ENCODE data around the gene GNA15.

Gene GNA15

GRCh38 chr19:3198901-3199700 lies 63.3 kb downstream of the GNA15 start:
- no peaks in the 10 kb centered on the region for H3K36me3 ChIP-seq (ENCODE audit: low read length)
- no peaks in the 10 kb centered on the region for H3K9me2 ChIP-seq (replicated peaks; ENCODE audit: insufficient read depth, low read length)
- H3K79me2 ChIP-seq (ENCODE audit: insufficient read depth, low read length) = no peaks in the 10 kb centered on the region
- H3K9me3 ChIP-seq (ENCODE audit: insufficient read depth, low read length) = no peaks in the 10 kb centered on the region
- no peaks in the 10 kb centered on the region for H3K27me3 ChIP-seq (ENCODE audit: low read length)
- H3F3A ChIP-seq (ENCODE audit: insufficient read depth) = 0 out of 2 replicates have a peak, but pooled peaks cover 3% of the 10 kb centered on the region
- no peak overlapping the region for H3K4me2 ChIP-seq (ENCODE audit: low read depth, low read length, poor library complexity, severe bottlenecking)
- H3K4me3 ChIP-seq (ENCODE audit: insufficient read depth, low read length, poor library complexity, severe bottlenecking) = no peak overlapping the region
- H3K27ac ChIP-seq (ENCODE audit: low read depth, low read length) = no peak overlapping the region
- H2AFZ ChIP-seq (ENCODE audit: low read depth, low read length, severe bottlenecking) = no peak overlapping the region
- H3K9ac ChIP-seq (ENCODE audit: low read length) = no peak overlapping the region
- H4K20me1 ChIP-seq (ENCODE audit: low read depth, low read length) = no peaks in the 10 kb centered on the region
- no peak for TF ChIP-seq EZH2phosphoT487 (conservative IDR thresholded peaks at IDR 0.05; ENCODE audit: low read length)
- no peak for TF ChIP-seq CTCF (IDR thresholded peaks at IDR 0.05; ENCODE audit: insufficient read depth, low read length, poor library complexity, severe bottlenecking)

GRCh38 chr19:3201072-3201700 lies 65.4 kb downstream of the GNA15 start:
- TF ChIP-seq CTCF (IDR thresholded peaks at IDR 0.05; ENCODE audit: insufficient read depth, low read length, poor library complexity, severe bottlenecking) (no peak), EZH2phosphoT487 (conservative IDR thresholded peaks at IDR 0.05; ENCODE audit: low read length) (no peak)
- no peaks in the 10 kb centered on the region for H3K36me3 ChIP-seq (ENCODE audit: low read length)

GRCh38 chr19:3201911-3202310 lies 66.1 kb downstream of the GNA15 start:
- H2AFZ ChIP-seq (ENCODE audit: low read depth, low read length, severe bottlenecking) = no peak overlapping the region
- H3K9me2 ChIP-seq (replicated peaks; ENCODE audit: insufficient read depth, low read length) = no peaks in the 10 kb centered on the region
- H3K79me2 ChIP-seq (ENCODE audit: insufficient read depth, low read length) = no peaks in the 10 kb centered on the region
- no peaks in the 10 kb centered on the region for H3K9me3 ChIP-seq (ENCODE audit: insufficient read depth, low read length)
- no peak overlapping the region for H3K4me3 ChIP-seq (ENCODE audit: insufficient read depth, low read length, poor library complexity, severe bottlenecking)
- H3K9ac ChIP-seq (ENCODE audit: low read length) = no peak overlapping the region
- H3K27me3 ChIP-seq (ENCODE audit: low read length) = no peaks in the 10 kb centered on the region
- no peak for TF ChIP-seq CTCF (IDR thresholded peaks at IDR 0.05; ENCODE audit: insufficient read depth, low read length, poor library complexity, severe bottlenecking)
- no peak for TF ChIP-seq EZH2phosphoT487 (conservative IDR thresholded peaks at IDR 0.05; ENCODE audit: low read length)
- H3K36me3 ChIP-seq (ENCODE audit: low read length) = no peaks in the 10 kb centered on the region
- no peak overlapping the region for H3K27ac ChIP-seq (ENCODE audit: low read depth, low read length)
- no peaks in the 10 kb centered on the region for H4K20me1 ChIP-seq (ENCODE audit: low read depth, low read length)
- H3K4me2 ChIP-seq (ENCODE audit: low read depth, low read length, poor library complexity, severe bottlenecking) = no peak overlapping the region
- no peaks in the 10 kb centered on the region for H3F3A ChIP-seq (ENCODE audit: insufficient read depth)

More at GRCh38 chr19:3201072-3201700, 65.4 kb downstream of the GNA15 start:
- no peaks in the 10 kb centered on the region for H4K20me1 ChIP-seq (ENCODE audit: low read depth, low read length)
- H3K9ac ChIP-seq (ENCODE audit: low read length) = no peak overlapping the region
- no peak overlapping the region for H3K4me2 ChIP-seq (ENCODE audit: low read depth, low read length, poor library complexity, severe bottlenecking)
- H3K4me3 ChIP-seq (ENCODE audit: insufficient read depth, low read length, poor library complexity, severe bottlenecking) = no peak overlapping the region
- H3K27ac ChIP-seq (ENCODE audit: low read depth, low read length) = no peak overlapping the region
- no peaks in the 10 kb centered on the region for H3K9me2 ChIP-seq (replicated peaks; ENCODE audit: insufficient read depth, low read length)
- H3K27me3 ChIP-seq (ENCODE audit: low read length) = no peaks in the 10 kb centered on the region
- no peak overlapping the region for H2AFZ ChIP-seq (ENCODE audit: low read depth, low read length, severe bottlenecking)
- H3F3A ChIP-seq (ENCODE audit: insufficient read depth) = no peaks in the 10 kb centered on the region
- no peaks in the 10 kb centered on the region for H3K9me3 ChIP-seq (ENCODE audit: insufficient read depth, low read length)
- no peaks in the 10 kb centered on the region for H3K79me2 ChIP-seq (ENCODE audit: insufficient read depth, low read length)
